NCI-H2227 (cell line): ENCODE results near the gene CIDEC.
A peak's percentile ranks its signal among the peaks of the same experiment; 100 is the strongest.
"Not testable (repeated sequence)": the region's sequence is repeated elsewhere in the genome, so short reads cannot be mapped to it uniquely, and the experiment has no call there.

Source experiments
- DNase-seq: peaks from one replicate; lab custom pipeline; 2025; ENCODE audit not compliant: unreplicated experiment; lab: John Stamatoyannopoulos, UW

The CIDEC gene

GRCh38 chr3:9878700-9879099 lies 1.4 kb downstream of the CIDEC start:
- no peak for DNase-seq

- no peak for DNase-seq
These were observed 3.1 kb downstream of the CIDEC start for GRCh38 chr3:9876991-9877390.

- DNase-seq = not testable (repeated sequence)
These were observed 3.8 kb downstream of the CIDEC start for GRCh38 chr3:9876255-9876654.

- DNase-seq = peak; percentile 36
These were observed 4.6 kb downstream of the CIDEC start for GRCh38 chr3:9875448-9875847.

- not testable (repeated sequence) for DNase-seq
These were observed 8.0 kb downstream of the CIDEC start for GRCh38 chr3:9872067-9872466.

GRCh38 chr3:9870978-9871377 lies 9.1 kb downstream of the CIDEC start:
- no peak for DNase-seq

GRCh38 chr3:9869955-9870354 lies 10.1 kb downstream of the CIDEC start:
- DNase-seq = no peak

GRCh38 chr3:9867106-9867505 lies 12.9 kb downstream of the CIDEC start:
- DNase-seq = no peak

GRCh38 chr3:9866639-9867038 lies 13.4 kb downstream of the CIDEC start:
- no peak for DNase-seq

- DNase-seq = not testable (repeated sequence)
These were observed 14.9 kb downstream of the CIDEC start for GRCh38 chr3:9865125-9865637.

GRCh38 chr3:9864200-9864927 lies 15.7 kb downstream of the CIDEC start:
- DNase-seq = peak; percentile 73

- DNase-seq = no peak
These were observed 16.8 kb downstream of the CIDEC start for GRCh38 chr3:9863058-9863772.

GRCh38 chr3:9862391-9863057 lies 17.5 kb downstream of the CIDEC start:
- no peak for DNase-seq

GRCh38 chr3:9861626-9862130 lies 18.4 kb downstream of the CIDEC start:
- DNase-seq = no peak

- no peak for DNase-seq
These were observed 18.9 kb downstream of the CIDEC start for GRCh38 chr3:9861201-9861600.

- DNase-seq = no peak
These were observed 20.5 kb downstream of the CIDEC start for GRCh38 chr3:9859530-9860025.

- no peak for DNase-seq
These were observed 24.5 kb downstream of the CIDEC start for GRCh38 chr3:9855594-9855993.

GRCh38 chr3:9854291-9854940 lies 25.6 kb downstream of the CIDEC start:
- DNase-seq = not testable (repeated sequence)

GRCh38 chr3:9852528-9852927 lies 27.5 kb downstream of the CIDEC start:
- DNase-seq = no peak

- not testable (repeated sequence) for DNase-seq
These were observed 28.1 kb downstream of the CIDEC start for GRCh38 chr3:9851926-9852325.

- not testable (repeated sequence) for DNase-seq
These were observed 28.7 kb downstream of the CIDEC start for GRCh38 chr3:9851383-9851782.
